ENCODE results near the gene KPTN.
A peak's percentile ranks its signal among the peaks of the same experiment; 100 is the strongest.

KPTN gene

GRCh38 chr19:47483800-47484690 lies at the start of gene KPTN:
TSS of gene KPTN (minus strand) at chr19:47484219. CDS start at chr19:47484160, 59 bp downstream.
- peak; percentile 72 for DNase-seq (ENCODE audit: low read depth)

- DNase-seq (ENCODE audit: low read depth): no peak
Measured at GRCh38 chr19:47531640-47532387, 47.8 kb upstream of the KPTN start.

DNA sequence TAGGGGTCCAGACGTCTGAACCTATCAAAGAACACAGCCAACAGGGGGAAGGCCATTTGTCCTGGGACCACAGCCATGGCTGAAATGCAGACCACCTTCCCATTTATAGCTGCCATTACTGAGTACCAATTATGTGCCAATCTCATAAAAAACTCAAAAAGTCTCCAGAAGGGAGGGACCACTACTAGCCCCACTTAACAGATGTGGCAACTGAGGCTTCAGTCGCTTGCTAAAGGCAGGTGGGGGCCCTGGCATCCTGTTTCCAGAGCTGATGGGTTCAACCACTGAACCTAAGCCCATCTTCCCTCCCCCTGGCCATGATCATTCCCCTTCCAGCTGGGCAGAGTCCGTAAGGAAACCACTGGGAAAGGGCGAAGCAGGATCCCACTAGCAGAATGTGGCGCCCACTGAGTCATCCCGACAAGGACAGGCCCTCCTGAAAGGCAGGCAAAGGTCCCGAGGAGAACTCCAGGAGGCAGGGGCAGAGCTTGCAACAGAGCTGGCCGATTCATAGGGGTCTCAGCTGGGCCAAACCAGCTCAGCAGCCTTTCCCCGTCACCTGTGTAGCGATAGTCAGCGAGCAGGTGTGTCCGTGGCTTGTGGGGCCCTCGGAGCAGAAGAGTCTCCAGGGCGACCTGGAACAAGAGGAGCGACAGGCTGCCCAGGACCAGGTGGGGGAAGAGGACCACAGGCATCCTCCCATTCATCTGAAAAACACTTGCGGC lies 45.2 kb upstream of the KPTN start:
- no peak for DNase-seq (ENCODE audit: low read depth)

GRCh38 chr19:47526798-47527197 lies 42.8 kb upstream of the KPTN start:
- DNase-seq (ENCODE audit: low read depth): no peak

GRCh38 chr19:47523473-47523872 lies 39.5 kb upstream of the KPTN start:
- no peak for DNase-seq (ENCODE audit: low read depth)

GRCh38 chr19:47521473-47522180 lies 37.6 kb upstream of the KPTN start:
- no peak for DNase-seq (ENCODE audit: low read depth)

DNA sequence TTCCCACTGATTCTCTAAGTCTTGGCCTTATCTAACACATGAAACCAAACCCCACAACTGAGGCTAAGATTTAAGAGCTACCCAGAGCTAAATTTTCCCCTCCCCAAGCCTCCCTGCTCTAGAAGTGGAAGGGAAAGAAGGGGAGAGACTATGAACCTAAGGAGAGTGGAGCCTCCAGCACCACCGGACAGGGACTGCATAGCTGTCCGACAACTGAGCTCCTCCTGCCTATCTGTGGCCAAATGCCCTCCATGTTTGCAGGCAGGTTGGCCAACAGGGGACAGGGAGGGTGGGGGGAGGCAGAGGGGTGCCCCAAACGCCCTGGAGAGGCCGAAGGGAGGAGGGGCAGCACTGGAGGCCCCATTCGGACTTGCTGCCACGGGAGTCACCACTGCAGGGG lies 36.8 kb upstream of the KPTN start:
- no peak for DNase-seq (ENCODE audit: low read depth)

DNA sequence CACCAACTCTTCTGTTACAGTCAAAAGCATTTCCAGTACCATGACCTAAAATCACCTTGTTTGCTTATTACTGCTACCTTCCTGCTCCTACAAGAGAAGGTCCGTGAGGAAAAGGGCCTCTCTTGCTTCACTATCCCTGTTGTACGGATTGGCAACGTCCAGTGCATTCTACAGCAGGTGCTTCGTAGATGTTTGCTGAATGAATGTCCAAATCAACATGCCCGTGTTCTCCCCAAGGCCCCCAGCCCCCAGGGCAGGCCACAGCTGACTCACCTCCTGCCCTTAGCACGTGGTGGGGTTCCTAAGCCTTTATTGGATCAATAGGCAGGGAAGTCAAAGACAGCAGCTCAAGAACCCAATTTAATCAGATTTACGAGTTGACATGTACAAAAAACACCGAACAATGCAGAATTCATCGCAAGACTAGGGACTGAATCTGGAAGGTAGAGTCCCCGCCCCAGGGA lies 36.4 kb upstream of the KPTN start:
- no peak for DNase-seq (ENCODE audit: low read depth)

DNA sequence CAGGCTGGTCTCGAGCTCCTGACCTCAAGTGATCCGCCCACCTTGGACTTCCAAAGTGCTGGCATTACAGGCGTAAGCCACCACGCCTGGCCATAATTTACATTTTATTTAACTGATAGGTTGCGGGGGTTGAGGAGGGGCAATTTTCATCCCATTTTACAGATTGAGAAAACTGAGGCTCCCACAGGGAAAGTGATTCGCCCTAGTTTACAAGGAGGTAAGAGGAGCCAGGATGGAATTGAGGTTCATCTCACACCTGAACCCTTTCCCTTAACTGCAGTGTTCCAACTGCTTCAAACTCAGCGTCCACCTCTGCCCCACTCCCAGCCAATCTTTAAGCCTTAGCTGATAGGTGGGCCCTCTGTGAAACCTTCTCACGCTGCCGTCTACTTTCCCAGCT lies 34.8 kb upstream of the KPTN start:
- DNase-seq (ENCODE audit: low read depth): no peak

- no peak for DNase-seq (ENCODE audit: low read depth)
Measured at GRCh38 chr19:47518139-47518538, 34.1 kb upstream of the KPTN start.

DNA sequence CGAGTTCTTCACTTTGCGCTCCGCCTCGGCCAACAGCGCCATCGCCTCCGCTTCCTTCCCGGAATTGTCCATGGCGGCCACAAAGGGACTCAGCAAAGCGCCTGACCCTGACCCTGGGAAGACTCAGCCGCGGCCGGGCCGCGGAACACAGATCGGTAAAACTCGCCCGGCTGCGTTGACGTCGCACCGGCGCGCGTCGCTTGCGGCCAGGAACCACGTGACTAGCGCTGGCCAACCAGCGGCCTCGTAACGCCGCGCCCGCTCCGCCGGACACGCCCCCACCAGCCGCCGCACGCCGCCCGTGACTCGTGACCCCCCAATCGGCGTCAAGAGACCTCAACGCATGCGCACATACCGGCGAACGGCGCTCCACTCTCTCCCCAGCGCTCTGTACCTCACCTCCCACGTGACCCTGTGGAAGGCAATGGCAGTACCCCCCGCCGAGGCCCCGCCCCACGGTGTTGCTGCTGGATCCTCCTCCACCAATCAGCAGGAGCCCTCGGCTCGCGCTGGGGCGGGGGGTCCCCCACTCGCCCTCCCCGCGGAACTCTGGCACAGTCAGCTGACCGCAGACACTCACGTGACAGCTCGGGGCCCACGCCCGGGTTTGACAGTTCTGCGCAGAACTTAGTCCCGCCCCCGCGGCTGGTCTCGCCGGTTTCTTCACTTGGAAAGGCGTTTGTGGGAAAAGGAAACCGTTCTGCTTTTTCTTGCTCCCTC lies 31.0 kb upstream of the KPTN start, which contains the start of gene NAPA:
Gene NAPA, minus strand, starts transcription at position 195 of the 720 bp plus-strand sequence. Its CDS starts 123 bp downstream, at position 72.
- DNase-seq (ENCODE audit: low read depth): peak; percentile 100

- DNase-seq (ENCODE audit: low read depth): no peak
Measured at GRCh38 chr19:47514151-47514868, 30.3 kb upstream of the KPTN start.

DNA sequence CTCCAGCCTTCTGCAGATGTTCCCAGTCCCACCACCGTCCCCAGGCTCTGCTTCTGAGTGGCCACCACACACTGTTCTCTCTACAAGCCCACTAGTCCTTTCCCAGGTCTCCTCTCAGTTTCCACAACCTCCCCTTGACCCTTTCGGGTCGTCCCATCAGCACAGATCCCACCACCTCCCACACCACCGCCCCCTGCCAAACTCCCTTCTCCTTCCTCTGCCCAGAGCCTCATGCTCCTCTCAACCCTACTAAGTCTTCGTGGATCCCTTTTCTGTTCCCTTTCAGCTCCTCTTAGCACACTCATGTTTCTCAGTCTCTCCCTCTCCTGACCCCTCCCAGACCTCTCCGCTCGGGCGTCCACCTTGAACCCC lies 28.9 kb upstream of the KPTN start:
- DNase-seq (ENCODE audit: low read depth): no peak

- DNase-seq (ENCODE audit: low read depth): peak; percentile 37
Measured at GRCh38 chr19:47512183-47512947, 28.3 kb upstream of the KPTN start.

DNA sequence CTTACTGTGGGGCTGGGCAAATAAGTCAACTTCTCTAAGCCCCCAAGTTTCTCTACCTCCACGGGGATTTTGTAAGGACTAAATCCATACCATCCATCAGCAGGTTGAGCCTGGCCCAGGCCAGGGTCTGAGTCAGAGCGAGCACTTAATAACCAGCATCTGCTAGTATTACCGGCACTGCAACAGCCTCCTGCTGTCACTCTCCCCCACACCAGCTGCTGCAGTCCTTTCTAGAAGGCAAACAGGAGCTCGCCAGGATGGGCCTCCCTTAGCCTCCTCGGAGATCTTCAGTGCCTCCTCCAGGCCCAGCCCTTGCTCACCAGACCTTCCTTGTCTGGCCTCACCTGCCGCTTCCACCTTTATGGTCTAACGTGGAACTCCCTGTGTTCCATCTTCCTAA lies 27.7 kb upstream of the KPTN start:
- no peak for DNase-seq (ENCODE audit: low read depth)

- no peak for DNase-seq (ENCODE audit: low read depth)
Measured at GRCh38 chr19:47511128-47511517, 27.1 kb upstream of the KPTN start.

DNA sequence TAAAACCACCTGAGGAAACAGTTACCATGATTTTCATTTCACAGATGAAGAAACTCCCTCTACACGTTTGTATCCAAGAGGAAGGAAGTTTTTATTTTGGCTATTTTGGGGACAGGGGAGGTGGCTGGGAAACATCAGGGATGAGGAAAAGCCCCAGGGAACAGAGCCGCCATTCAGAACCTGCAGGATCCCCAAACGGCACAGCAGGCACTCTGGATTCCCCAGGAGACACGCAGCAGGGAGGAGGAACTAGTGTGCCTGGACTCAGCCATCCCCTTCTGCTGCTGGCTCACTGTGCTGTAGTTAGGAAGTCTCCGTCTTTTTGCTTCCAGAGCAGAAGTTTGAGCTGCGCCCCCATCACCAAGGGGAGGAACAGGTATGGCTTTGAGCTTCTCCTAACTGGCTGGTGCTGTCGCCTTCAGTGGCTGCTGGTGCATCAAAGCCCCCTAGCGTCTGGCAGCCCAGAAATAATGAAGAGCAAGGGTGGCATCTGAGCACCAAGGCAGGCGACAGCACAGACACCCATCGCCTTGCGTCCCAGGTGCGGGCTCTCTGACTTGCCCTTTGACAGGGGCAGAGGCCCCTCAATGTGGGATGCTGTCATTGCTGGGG lies 26.6 kb upstream of the KPTN start:
- no peak for DNase-seq (ENCODE audit: low read depth)

DNA sequence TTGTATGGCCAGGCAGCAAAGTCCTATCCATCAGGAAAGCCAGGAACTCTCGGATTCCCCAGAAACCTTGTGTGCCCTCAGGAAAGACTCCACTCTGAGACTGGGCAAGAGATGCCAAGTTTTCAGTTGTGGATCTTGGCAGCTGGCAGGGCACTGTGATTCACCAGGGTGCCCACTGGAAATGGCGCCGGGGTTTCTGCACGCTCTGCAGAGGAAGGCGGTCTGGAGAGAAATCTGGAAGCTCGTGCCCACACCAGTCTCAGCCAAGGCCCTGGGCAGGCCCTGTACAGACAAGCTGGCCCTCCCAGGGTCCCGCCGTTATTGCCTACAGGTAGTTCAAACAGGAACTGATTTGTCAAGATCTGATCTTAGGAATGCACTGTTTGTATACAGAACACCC lies 26.0 kb upstream of the KPTN start:
- DNase-seq (ENCODE audit: low read depth): no peak

- DNase-seq (ENCODE audit: low read depth): no peak
Measured at GRCh38 chr19:47509170-47509847, 25.3 kb upstream of the KPTN start.
